Endothelial cell of umbilical vein (primary cell): ENCODE results near the gene MTCH2. TPM values are rescaled to one million over a fixed set of nuclear protein-coding genes. Genes with fewer than 3 reads are reported as not detected.

Experiments
- BruUV-seq: library from RNA; stranded (reverse); fragments of 400-500 nt; replicated peaks from 2 replicates; lab custom pipeline; 2021; lab: Mats Ljungman, UMichigan
- CTCF ChIA-PET: fragments of 300-600, 350-600 bp; sonication (Branson Sonifier 250); formaldehyde crosslinking; loops from one replicate; lab custom pipeline; 2021; ENCODE audit warnings: antibody characterized with exemption, inconsistent platforms; lab: Charles Lee
- POLR2A ChIA-PET: fragments of 300-600, 350-600 bp; sonication (Branson Sonifier 250); formaldehyde crosslinking; loops from one replicate; lab custom pipeline; 2021; ENCODE audit warnings: antibody characterized with exemption, inconsistent platforms; lab: Charles Lee
- DNase-seq: peaks from one replicate; pipeline ENCODE4 v3.0.0-alpha.2; 2011; ENCODE audit warnings: low read depth, low spot score
- FAIRE-seq: peaks from 2 replicates; lab custom pipeline; 2011; peaks lifted over from hg19 to GRCh38; lab: Jason Lieb, UNC
- H2AFZ ChIP-seq: 2 replicates; pipeline ENCODE4 v1.6.0; 2012; ENCODE audit warnings: low read depth, low read length, control low read depth, inconsistent platforms
- H3K27ac ChIP-seq: 2 replicates; pipeline ENCODE4 v1.5.1; 2011; ENCODE audit warnings: low read depth, mild to moderate bottlenecking, control low read depth, low read length, moderate library complexity; ENCODE audit not compliant: insufficient read depth
- H3K27me3 ChIP-seq, 2 experiments: 2 replicates each; pipeline versions ENCODE4 v1.6.0 to v1.6.1; 2011; ENCODE audit warnings: low read length in 2 of 2, mixed read lengths in 1 of 2; ENCODE audit not compliant: control insufficient read depth in 2 of 2, insufficient read depth in 2 of 2
- H3K36me3 ChIP-seq, 2 experiments: 2 replicates in 1 of 2; 3 replicates in 1 of 2; pipeline ENCODE4 v1.5.1; 2011; ENCODE audit warnings: low read length in 2 of 2, mild to moderate bottlenecking in 1 of 2, moderate library complexity in 1 of 2; ENCODE audit not compliant: control insufficient read depth in 2 of 2, insufficient read depth in 2 of 2; ENCODE audit errors: extremely low read depth in 1 of 2
- H3K4me1 ChIP-seq: 3 replicates; pipeline ENCODE4 v1.5.1; 2011; ENCODE audit warnings: mild to moderate bottlenecking, low read length; ENCODE audit not compliant: control insufficient read depth, insufficient read depth; ENCODE audit errors: extremely low read depth
- H3K4me2 ChIP-seq: 2 replicates; pipeline ENCODE4 v1.6.1; 2011; ENCODE audit warnings: low read length, control low read depth, mixed read lengths; ENCODE audit not compliant: insufficient read depth
- H3K4me3 ChIP-seq, 3 experiments: fragments of 200-600 bp in 1 of 3; sonication (generic), shearing (Covaris generic) in 1 of 3; replicated peaks in 1 of 3; 2 replicates each; pipeline ENCODE4 v1.5.1; 2011 to 2016; ENCODE audit warnings: control low read depth in 3 of 3, low read length in 3 of 3, mild to moderate bottlenecking in 2 of 3, inconsistent platforms in 1 of 3, low read depth in 1 of 3, moderate library complexity in 1 of 3; ENCODE audit not compliant: insufficient read depth in 1 of 3
- H3K79me2 ChIP-seq: 2 replicates; pipeline ENCODE4 v1.6.0; 2012; ENCODE audit warnings: low read length, inconsistent platforms; ENCODE audit not compliant: control insufficient read depth, insufficient read depth
- H3K9ac ChIP-seq: replicated peaks from 2 replicates; pipeline ENCODE3; 2011; ENCODE audit warnings: low read length, control low read depth; ENCODE audit not compliant: insufficient read depth; ENCODE audit errors: extremely low read depth
- H3K9me1 ChIP-seq: replicated peaks from 3 replicates; pipeline ENCODE4 v1.6.0; 2011; ENCODE audit warnings: mild to moderate bottlenecking, low read length; ENCODE audit not compliant: control insufficient read depth, insufficient read depth; ENCODE audit errors: extremely low read depth
- H3K9me3 ChIP-seq: replicated peaks from 2 replicates; pipeline ENCODE4 v1.5.1; 2012; ENCODE audit warnings: low read length, inconsistent platforms; ENCODE audit not compliant: control insufficient read depth, insufficient read depth
- H4K20me1 ChIP-seq: replicated peaks from 2 replicates; pipeline ENCODE3; 2011; ENCODE audit warnings: mild to moderate bottlenecking, low read length; ENCODE audit not compliant: control insufficient read depth, insufficient read depth; ENCODE audit errors: extremely low read depth
- EZH2 ChIP-seq: IDR thresholded peaks from 2 replicates; pipeline ENCODE4 v1.6.1; 2012; ENCODE audit warnings: borderline replicate concordance, low read depth, mild to moderate bottlenecking, moderate library complexity, low read length, inconsistent platforms; ENCODE audit not compliant: severe bottlenecking
- FOS ChIP-seq: IDR thresholded peaks from 2 replicates; pipeline ENCODE4 v1.6.1; 2011; ENCODE audit warnings: mild to moderate bottlenecking, low read length, moderate library complexity, borderline replicate concordance; ENCODE audit not compliant: insufficient read depth
- GATA2 ChIP-seq: IDR thresholded peaks from 2 replicates; pipeline ENCODE4 v1.7.0; 2011; ENCODE audit warnings: low read depth, mild to moderate bottlenecking, moderate library complexity, mixed read lengths, low read length; ENCODE audit not compliant: insufficient read length, insufficient read depth
- JUN ChIP-seq: IDR thresholded peaks from 2 replicates; pipeline ENCODE4 v1.6.1; 2011; ENCODE audit warnings: borderline replicate concordance, low read depth; ENCODE audit not compliant: insufficient read length, insufficient read depth
- MYC ChIP-seq: IDR thresholded peaks from one replicate; pipeline ENCODE4 v1.6.1; 2011; ENCODE audit warnings: mild to moderate bottlenecking, low read depth, low read length
- POLR2A ChIP-seq: IDR thresholded peaks from 2 replicates; pipeline ENCODE4 v1.6.1; 2012; ENCODE audit warnings: low read depth, mild to moderate bottlenecking, control low read depth, low read length
- POLR2AphosphoS5 ChIP-seq: IDR thresholded peaks from 2 replicates; pipeline ENCODE4 v1.6.1; 2012; ENCODE audit warnings: low read depth, mild to moderate bottlenecking, control low read depth, low read length, moderate library complexity; ENCODE audit not compliant: insufficient read depth
- dilution Hi-C: fragments of 300-500 bp; cut with MboI; formaldehyde crosslinking; loops from one replicate; pipeline ENCODE4 v1.15.0; 2019; ENCODE audit warnings: low sequenced_read_pairs; ENCODE audit not compliant: extremely low pct_ligation_motif_present
- intact Hi-C: fragments of 100-400 bp; cut with micrococcal nuclease; formaldehyde crosslinking; loops from one replicate; pipeline ENCODE4 v1.10.0; 2022
- polyA plus RNA-seq, 4 experiments: library from polyadenylated mRNA; depleted of rRNA in 3 of 4; stranded (reverse) in 3 of 4; unstranded in 1 of 4; fragments of >200 nt; gene quantifications; 2 replicates each; pipeline versions ENCODE4 v1.2.1 to v1.2.3, GENCODE V29; 2011 to 2012; ENCODE audit warnings: missing spikeins in 1 of 4
- total RNA-seq: library from RNA; stranded (reverse); gene quantifications from 2 replicates; pipeline ENCODE4 v1.2.3, GENCODE V29; 2021
- TF ChIP-seq, protein P1 (sequence below): IDR thresholded peaks from 2 replicates; pipeline ENCODE4 v1.6.1; 2011; ENCODE audit not compliant: insufficient read depth, insufficient read length
- TF ChIP-seq, protein P2 (sequence below), 2 donors: IDR thresholded peaks; 1 replicate in 1 of 2; 2 replicates in 1 of 2; pipeline ENCODE4 v1.5.1; 2011; ENCODE audit warnings: low read length in 2 of 2, mild to moderate bottlenecking in 2 of 2, moderate library complexity in 2 of 2, control low read depth in 1 of 2, inconsistent platforms in 1 of 2, low read depth in 1 of 2; ENCODE audit not compliant: insufficient read depth in 1 of 2; ENCODE audit errors: extremely low read depth in 1 of 2

MTCH2 gene
- total and polyA plus RNA-seq, 2 donors (not counting 3 experiments of a cell fraction or from before 2014, with no cell fraction given) = 138 to 144 TPM

DNA sequence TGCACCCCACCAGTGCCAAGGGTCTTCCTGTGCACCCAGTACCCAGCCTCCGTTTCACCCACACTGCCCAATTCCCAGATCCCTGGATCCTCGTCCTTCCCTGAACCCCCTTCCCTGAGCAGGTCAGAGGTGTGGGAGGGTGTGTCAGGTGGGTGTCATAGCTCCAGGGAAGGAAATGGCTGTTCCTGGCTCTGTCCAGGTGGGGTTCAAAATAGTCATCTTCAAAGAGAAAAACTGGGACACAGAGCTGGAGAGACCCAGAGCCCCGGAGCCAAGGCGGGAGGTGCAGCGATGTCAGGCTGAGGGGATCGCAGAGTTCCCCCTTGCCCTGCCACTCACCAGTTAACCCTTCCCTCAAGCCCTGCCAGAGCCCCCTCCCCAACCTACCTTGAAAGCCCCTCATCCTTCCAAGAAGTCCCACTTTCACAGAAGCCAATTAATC lies 48.8 kb downstream of the MTCH2 start:
- no peaks in the 10 kb centered on the region for H3K79me2 ChIP-seq
- no peak overlapping the region for H3K4me3 ChIP-seq
- no peak overlapping the region for H3K9ac ChIP-seq
- no peaks in the 10 kb centered on the region for H3K36me3 ChIP-seq
- ChIA-PET POLR2A (interaction anchor here (0.6 kb wide), 1 partner anchor 31 kb away, joined by 8 read pairs; no protein-coding TSS in a partner anchor), CTCF (interaction anchor here (0.6 kb wide), 1 partner anchor 955 kb away, joined by 3 read pairs; no protein-coding TSS in a partner anchor)
- peaks cover 10% of the 10 kb centered on the region for H3K4me1 ChIP-seq
- H3K9me3 ChIP-seq = no peaks in the 10 kb centered on the region
- BruUV-seq = no TSS peak
- no peak overlapping the region for H2AFZ ChIP-seq
- FAIRE-seq = no peak
- no peak for DNase-seq
- peak overlapping the region; percentile 36 for H3K4me2 ChIP-seq
- H4K20me1 ChIP-seq = no peaks in the 10 kb centered on the region
- H3K9me1 ChIP-seq = no peaks in the 10 kb centered on the region
- H3K27ac ChIP-seq = no peak overlapping the region
- TF ChIP-seq POLR2AphosphoS5 = no peak
- peak; percentile 53 for TF ChIP-seq EZH2
- dilution Hi-C loops = no loop called here
- H3K27me3 ChIP-seq = peaks cover 32 to 40% of the 10 kb centered on the region in 2 experiments
- intact Hi-C loops = no loop called here

DNA sequence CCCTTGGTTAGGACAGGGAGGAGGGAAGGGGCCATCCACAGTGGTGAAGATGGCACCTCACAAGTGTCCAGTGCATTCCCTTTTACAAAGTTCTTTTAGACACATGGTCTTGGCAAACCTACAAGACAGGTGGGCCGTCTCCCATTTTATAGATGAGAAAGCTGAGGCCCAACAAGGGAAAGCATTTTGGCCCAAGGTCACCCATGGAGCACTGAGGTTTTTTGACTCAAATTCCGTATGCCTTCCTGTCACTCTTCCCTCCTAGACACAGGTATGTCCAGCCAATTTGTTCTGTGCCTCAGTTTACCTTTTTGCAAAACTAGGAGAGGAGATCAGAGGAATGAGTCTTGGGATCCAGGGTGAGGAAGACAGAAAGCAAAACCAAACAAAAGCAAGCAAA lies 49.4 kb downstream of the MTCH2 start:
- no peak overlapping the region for H3K4me2 ChIP-seq
- no peaks in the 10 kb centered on the region for H3K79me2 ChIP-seq
- dilution Hi-C loops (no loop called here), intact Hi-C loops (no loop called here)
- H2AFZ ChIP-seq = no peak overlapping the region
- H3K4me3 ChIP-seq = no peak overlapping the region
- ChIA-PET CTCF (interaction anchor here (0.6 kb wide), 1 partner anchor 136 kb away, joined by 3 read pairs; no protein-coding TSS in a partner anchor), POLR2A (no interaction called here)
- no peaks in the 10 kb centered on the region for H3K36me3 ChIP-seq
- TF ChIP-seq MYC (no peak), FOS (no peak), POLR2AphosphoS5 (no peak), JUN (no peak), GATA2 (no peak), EZH2 (no peak), POLR2A (no peak)
- TF ChIP-seq, protein P1, sequence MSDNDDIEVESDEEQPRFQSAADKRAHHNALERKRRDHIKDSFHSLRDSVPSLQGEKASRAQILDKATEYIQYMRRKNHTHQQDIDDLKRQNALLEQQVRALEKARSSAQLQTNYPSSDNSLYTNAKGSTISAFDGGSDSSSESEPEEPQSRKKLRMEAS = no peak
- TF ChIP-seq, protein P2, sequence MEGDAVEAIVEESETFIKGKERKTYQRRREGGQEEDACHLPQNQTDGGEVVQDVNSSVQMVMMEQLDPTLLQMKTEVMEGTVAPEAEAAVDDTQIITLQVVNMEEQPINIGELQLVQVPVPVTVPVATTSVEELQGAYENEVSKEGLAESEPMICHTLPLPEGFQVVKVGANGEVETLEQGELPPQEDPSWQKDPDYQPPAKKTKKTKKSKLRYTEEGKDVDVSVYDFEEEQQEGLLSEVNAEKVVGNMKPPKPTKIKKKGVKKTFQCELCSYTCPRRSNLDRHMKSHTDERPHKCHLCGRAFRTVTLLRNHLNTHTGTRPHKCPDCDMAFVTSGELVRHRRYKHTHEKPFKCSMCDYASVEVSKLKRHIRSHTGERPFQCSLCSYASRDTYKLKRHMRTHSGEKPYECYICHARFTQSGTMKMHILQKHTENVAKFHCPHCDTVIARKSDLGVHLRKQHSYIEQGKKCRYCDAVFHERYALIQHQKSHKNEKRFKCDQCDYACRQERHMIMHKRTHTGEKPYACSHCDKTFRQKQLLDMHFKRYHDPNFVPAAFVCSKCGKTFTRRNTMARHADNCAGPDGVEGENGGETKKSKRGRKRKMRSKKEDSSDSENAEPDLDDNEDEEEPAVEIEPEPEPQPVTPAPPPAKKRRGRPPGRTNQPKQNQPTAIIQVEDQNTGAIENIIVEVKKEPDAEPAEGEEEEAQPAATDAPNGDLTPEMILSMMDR (IDR thresholded peaks at IDR 0.05; ENCODE audit: extremely low read depth in 1 of 2, insufficient read depth in 1 of 2, low read depth in 1 of 2, low read length in 2 of 2) = no peak
- H3K4me1 ChIP-seq = peaks cover 10% of the 10 kb centered on the region
- no TSS peak for BruUV-seq
- H3K9me1 ChIP-seq = no peaks in the 10 kb centered on the region
- DNase-seq (no peak), FAIRE-seq (no peak)
- H3K9me3 ChIP-seq = no peaks in the 10 kb centered on the region
- no peak overlapping the region for H3K9ac ChIP-seq
- H3K27ac ChIP-seq = no peak overlapping the region
- peaks cover 32 to 40% of the 10 kb centered on the region in 2 experiments for H3K27me3 ChIP-seq
- no peaks in the 10 kb centered on the region for H4K20me1 ChIP-seq
